ENCODE results near the gene KRTAP10-7.
"Not testable (repeated sequence)": the region's sequence is repeated elsewhere in the genome, so short reads cannot be mapped to it uniquely, and the experiment has no call there.

The KRTAP10-7 gene

GRCh38 chr21:44571844-44572782 is 28.3 kb upstream of the KRTAP10-7 start:
- no peak for DNase-seq

GRCh38 chr21:44572959-44573583 is 27.3 kb upstream of the KRTAP10-7 start:
- DNase-seq, result no peak

- not testable (repeated sequence) for DNase-seq
Observed at GRCh38 chr21:44573630-44574456, 26.6 kb upstream of the KRTAP10-7 start, which contains the start of gene KRTAP10-4. TSS of gene KRTAP10-4 (plus strand) at chr21:44573729. CDS start at chr21:44573759, 30 bp downstream.

- DNase-seq, result no peak
Observed at GRCh38 chr21:44574457-44575306, 25.7 kb upstream of the KRTAP10-7 start.

GRCh38 chr21:44575307-44576024 is 24.9 kb upstream of the KRTAP10-7 start:
- no peak for DNase-seq

- DNase-seq, result no peak
Observed at GRCh38 chr21:44576025-44576420, 24.4 kb upstream of the KRTAP10-7 start.

GRCh38 chr21:44578371-44579055 is 21.9 kb upstream of the KRTAP10-7 start:
- no peak for DNase-seq

GRCh38 chr21:44579056-44579832 is 21.2 kb upstream of the KRTAP10-7 start:
- no peak for DNase-seq

- no peak for DNase-seq
Observed at GRCh38 chr21:44579833-44580144, 20.6 kb upstream of the KRTAP10-7 start.

- DNase-seq, result not testable (repeated sequence)
Observed at GRCh38 chr21:44580231-44580821, 20.1 kb upstream of the KRTAP10-7 start, which contains the start of gene KRTAP10-5. TSS of gene KRTAP10-5 (minus strand) at chr21:44580604. CDS start at chr21:44580578, 26 bp downstream.

- no peak for DNase-seq
Observed at GRCh38 chr21:44581158-44581557, 19.2 kb upstream of the KRTAP10-7 start.

- no peak for DNase-seq
Observed at GRCh38 chr21:44582055-44582454, 18.3 kb upstream of the KRTAP10-7 start.

- DNase-seq, result no peak
Observed at GRCh38 chr21:44583089-44583799, 17.2 kb upstream of the KRTAP10-7 start.

GRCh38 chr21:44583800-44584147 is 16.6 kb upstream of the KRTAP10-7 start:
- no peak for DNase-seq

GRCh38 chr21:44585892-44586291 is 14.5 kb upstream of the KRTAP10-7 start:
- DNase-seq, result no peak

GRCh38 chr21:44589094-44589493 is 11.3 kb upstream of the KRTAP10-7 start:
- no peak for DNase-seq

GRCh38 chr21:44589586-44590305 is 10.7 kb upstream of the KRTAP10-7 start:
- DNase-seq, result no peak

GRCh38 chr21:44590311-44590721 is 10.1 kb upstream of the KRTAP10-7 start:
- DNase-seq, result no peak
